GM10847 (cell line): ENCODE data around the gene SRGAP1.

ENCODE experiments used
- POLR2A ChIP-seq: IDR thresholded peaks from 2 replicates; pipeline ENCODE4 v1.6.1; 2011; ENCODE audit not compliant: insufficient read length; ENCODE audit errors: extremely low read depth

The SRGAP1 gene

GRCh38 chr12:63907561-63907960 is 63.1 kb downstream of the SRGAP1 start:
- no peak for TF ChIP-seq POLR2A

- no peak for TF ChIP-seq POLR2A
Observed at GRCh38 chr12:63909746-63910145, 65.2 kb downstream of the SRGAP1 start.

GRCh38 chr12:63911341-63911740 is 66.8 kb downstream of the SRGAP1 start:
- TF ChIP-seq POLR2A: no peak

- TF ChIP-seq POLR2A: no peak
Observed at GRCh38 chr12:63912651-63913050, 68.2 kb downstream of the SRGAP1 start.

GRCh38 chr12:63913929-63914328 is 69.4 kb downstream of the SRGAP1 start:
- TF ChIP-seq POLR2A: no peak

GRCh38 chr12:63915105-63915800 is 70.8 kb downstream of the SRGAP1 start:
- no peak for TF ChIP-seq POLR2A

- TF ChIP-seq POLR2A: no peak
Observed at GRCh38 chr12:63916561-63917476, 72.3 kb downstream of the SRGAP1 start.

- no peak for TF ChIP-seq POLR2A
Observed at GRCh38 chr12:63917477-63917862, 73.0 kb downstream of the SRGAP1 start.

GRCh38 chr12:63917864-63918799 is 73.6 kb downstream of the SRGAP1 start:
- TF ChIP-seq POLR2A: no peak

GRCh38 chr12:63918800-63919300 is 74.3 kb downstream of the SRGAP1 start:
- TF ChIP-seq POLR2A: no peak

- no peak for TF ChIP-seq POLR2A
Observed at GRCh38 chr12:63919756-63920155, 75.3 kb downstream of the SRGAP1 start.

GRCh38 chr12:63921157-63921556 is 76.7 kb downstream of the SRGAP1 start:
- TF ChIP-seq POLR2A: no peak

GRCh38 chr12:63922474-63922873 is 78.0 kb downstream of the SRGAP1 start:
- TF ChIP-seq POLR2A: no peak

GRCh38 chr12:63924781-63925180 is 80.3 kb downstream of the SRGAP1 start:
- TF ChIP-seq POLR2A: no peak

GRCh38 chr12:63927511-63927910 is 83.0 kb downstream of the SRGAP1 start:
- TF ChIP-seq POLR2A: no peak
